K562 (cell line): ENCODE data around the gene VARS1. TPM values are rescaled to one million over a fixed set of nuclear protein-coding genes. Genes with fewer than 3 reads are reported as not detected.

Experiments
- BRF2 ChIP-seq: IDR thresholded peaks from 3 replicates; pipeline ENCODE4 v1.6.1; 2011; ENCODE audit warnings: borderline replicate concordance, mild to moderate bottlenecking; ENCODE audit not compliant: insufficient read length, insufficient read depth
- HEY1 ChIP-seq: fragments of 250-450 bp; sonication (Bioruptor Pico); IDR thresholded peaks from 2 replicates; pipeline ENCODE4 v1.5.0; 2020; ENCODE audit warnings: mild to moderate bottlenecking, moderate library complexity, borderline replicate concordance
- HMGN3 ChIP-seq: IDR thresholded peaks from 2 replicates; pipeline ENCODE4 v1.6.1; 2011; ENCODE audit warnings: borderline replicate concordance, low read depth, mild to moderate bottlenecking, mixed read lengths, low read length; ENCODE audit not compliant: insufficient read length; ENCODE audit errors: extremely low read depth
- MLX ChIP-seq, 2 experiments: fragments of 450-650 bp in 1 of 2; sonication (generic) in 1 of 2; formaldehyde crosslinking; conservative IDR thresholded peaks; 2 replicates each; pipeline versions ENCODE4 v1.4.0 to v1.8.1; 2020 to 2022; ENCODE audit warnings: mild to moderate bottlenecking in 1 of 2, missing genetic modification reagents in 1 of 2
- MNT ChIP-seq, 2 experiments: fragments of 450-650 bp; conservative IDR thresholded peaks; 2 replicates each; pipeline ENCODE4 v1.6.1; 2017; ENCODE audit warnings: mild to moderate bottlenecking in 2 of 2, moderate library complexity in 2 of 2
- MXI1 ChIP-seq: IDR thresholded peaks from 2 replicates; pipeline ENCODE4 v1.6.1; 2011; ENCODE audit warnings: low read depth, mild to moderate bottlenecking, improper control_type of control experiment, low read length
- NFXL1 ChIP-seq: fragments of 450-650 bp; formaldehyde crosslinking; IDR thresholded peaks from 2 replicates; pipeline ENCODE4 v1.4.0; 2021; ENCODE audit warnings: mild to moderate bottlenecking
- RBBP5 ChIP-seq: fragments of 200-600 bp; sonication (generic); IDR thresholded peaks from 2 replicates; pipeline ENCODE4 v1.6.1; 2012; ENCODE audit warnings: borderline replicate concordance, mild to moderate bottlenecking, low read length, control low read depth, inconsistent platforms; ENCODE audit not compliant: insufficient read depth, poor library complexity, severe bottlenecking
- SNIP1 ChIP-seq: fragments of 450-650 bp; IDR thresholded peaks from 2 replicates; pipeline ENCODE4 v1.7.1; 2017; ENCODE audit warnings: low read depth, mild to moderate bottlenecking
- SPI1 ChIP-seq: IDR thresholded peaks from 2 replicates; pipeline ENCODE4 v1.6.1; 2011; ENCODE audit warnings: low read depth, low read length, control low read depth, borderline replicate concordance
- TRIM28 ChIP-seq: fragments of 450-650 bp; IDR thresholded peaks from 2 replicates; pipeline ENCODE4 v1.6.1; 2017
- TSHZ1 ChIP-seq: fragments of 250-450 bp; sonication (Bioruptor Pico); IDR thresholded peaks from 2 replicates; pipeline ENCODE4 v1.4.0; 2020; ENCODE audit warnings: mild to moderate bottlenecking, moderate library complexity
- ZNF143 ChIP-seq: sonication (generic); formaldehyde crosslinking; IDR thresholded peaks from 2 replicates; pipeline ENCODE4 v1.9.0; 2022; ENCODE audit warnings: mild to moderate bottlenecking, missing genetic modification reagents
- ZNF280A ChIP-seq: fragments of 450-650 bp; IDR thresholded peaks from 2 replicates; pipeline ENCODE4 v1.6.1; 2018; ENCODE audit warnings: mild to moderate bottlenecking, low read depth; ENCODE audit not compliant: partially characterized antibody
- ZNF282 ChIP-seq: sonication (generic); formaldehyde crosslinking; IDR thresholded peaks from 2 replicates; pipeline ENCODE4 v1.8.1; 2023; ENCODE audit warnings: missing genetic modification reagents
- polyA plus RNA-seq, 8 experiments: library from polyadenylated mRNA; depleted of rRNA in 4 of 8; stranded (reverse) in 5 of 8; unstranded in 3 of 8; fragments of >200 nt; fragmentation: Nextera tagmentation in 2 of 8; fragmentation: Illumina TruSeq in 1 of 8; extraction: Ambion mirVana in 2 of 8; extraction: Trizol in 1 of 8; gene quantifications; 2 replicates each; pipeline versions ENCODE4 v1.2.1 to v1.2.3, GENCODE V29; 2011 to 2014; ENCODE audit warnings: inconsistent platforms in 1 of 8, missing spikeins in 1 of 8
- total RNA-seq, 7 experiments: library from RNA; depleted of rRNA in 6 of 7; stranded (reverse); fragments of >200 nt in 6 of 7; fragmentation: Illumina TruSeq in 2 of 7; extraction: Trizol in 2 of 7; gene quantifications; 2 replicates each; pipeline versions ENCODE4 v1.2.1 to v1.2.3, GENCODE V29; 2011 to 2021; ENCODE audit warnings: low replicate concordance in 1 of 7

Gene VARS1
- total and polyA plus RNA-seq, 9 of the 15 experiments (the other 6 are each of a cell fraction or from before 2014, with no cell fraction given), result 2.9 to 488 (median 130) TPM

- TF ChIP-seq TSHZ1 (CRISPR knock-in tag) (no peak), HMGN3 (no peak), TRIM28 (no peak), MXI1 (no peak), SNIP1 (no peak), ZNF143 (CRISPR knock-in tag) (no peak), ZNF280A (no peak), BRF2 (no peak), ZNF282 (CRISPR knock-in tag) (no peak), NFXL1 (CRISPR knock-in tag) (0 out of 2 replicates have a peak, but pooled peaks have one; percentile 62), RBBP5 (no peak), MNT (conservative IDR thresholded peaks at IDR 0.05) (no peak), SPI1 (no peak), HEY1 (no peak), MLX (CRISPR knock-in tag; conservative IDR thresholded peaks at IDR 0.05) (no peak)
Observed at GRCh38 chr6:31837369-31838113, 42.0 kb upstream of the VARS1 start (continued).
